Transverse colon (tissue), 4 donors: ENCODE results near the gene PLIN5. TPM values are rescaled to one million over a fixed set of nuclear protein-coding genes. Genes with fewer than 3 reads are reported as not detected.

Source experiments
- DNase-seq: peaks from one replicate; pipeline ENCODE4 v3.0.0-alpha.2; 2019
- H3K27ac ChIP-seq, 4 donors: fragments of 200-600 bp; sonication (generic); 2 replicates each; pipeline ENCODE4 v1.5.1; 2016 to 2018; ENCODE audit warnings: inconsistent platforms in 4 of 4
- H3K27me3 ChIP-seq: fragments of 200-600 bp; sonication (generic); 2 replicates; pipeline ENCODE4 v1.5.1; 2017; ENCODE audit warnings: inconsistent platforms
- H3K36me3 ChIP-seq, 4 donors: fragments of 200-600 bp; sonication (generic); 2 replicates each; pipeline ENCODE4 v1.5.1; 2017 to 2019; ENCODE audit warnings: inconsistent platforms in 4 of 4
- H3K4me1 ChIP-seq, 4 donors: fragments of 200-600 bp; sonication (generic); 2 replicates each; pipeline ENCODE4 v1.5.1; 2017 to 2020; ENCODE audit warnings: inconsistent platforms in 4 of 4
- H3K4me3 ChIP-seq, 4 donors: fragments of 200-600 bp; sonication (generic); 1 replicate in 1 of 4; 2 replicates in 3 of 4; pipeline versions ENCODE4 v1.5.1 to v1.6.1; 2017 to 2019; ENCODE audit warnings: inconsistent platforms in 4 of 4
- H3K9me3 ChIP-seq, 2 donors: fragments of 200-600 bp; sonication (generic); 2 replicates each; pipeline ENCODE4 v1.5.1; 2017 to 2019; ENCODE audit warnings: inconsistent platforms in 2 of 2
- CTCF ChIP-seq, 5 experiments: fragments of 200-600 bp in 3 of 5; fragments of 450-650 bp in 2 of 5; sonication (generic) in 3 of 5; IDR thresholded peaks; 1 replicate in 2 of 5; 2 replicates in 3 of 5; pipeline ENCODE4 v1.5.1; 2016 to 2017; ENCODE audit warnings: antibody characterized with exemption in 5 of 5, inconsistent platforms in 3 of 5, mild to moderate bottlenecking in 2 of 5, moderate library complexity in 1 of 5
- EP300 ChIP-seq: sonication (generic); formaldehyde crosslinking; IDR thresholded peaks from one replicate; pipeline ENCODE4 v1.6.1; 2017; ENCODE audit warnings: antibody characterized with exemption, low read depth
- POLR2A ChIP-seq: fragments of 450-650 bp; IDR thresholded peaks from one replicate; pipeline ENCODE4 v1.6.1; 2016; ENCODE audit warnings: antibody characterized with exemption, mild to moderate bottlenecking, moderate library complexity
- POLR2AphosphoS5 ChIP-seq, 3 donors: sonication (generic); formaldehyde crosslinking; IDR thresholded peaks; one replicate each; pipeline ENCODE4 v1.6.1; 2016; ENCODE audit warnings: antibody characterized with exemption in 3 of 3
- WGBS, 2 donors: methylation state at CpG; one replicate each; pipeline ENCODE4 v1.1.5; 2018; ENCODE audit warnings: low coverage in 1 of 2; 5-methylcytosine and 5-hydroxymethylcytosine counted together
- in situ Hi-C, 4 donors: fragments of 200-750 bp; cut with MboI; loops; one replicate each; pipeline versions ENCODE4 v1.15.0 to v1.15.1; 2017; ENCODE audit warnings: low sequenced_read_pairs in 3 of 4, low pct_ligation_motif_present in 1 of 4, low pct_unique_long_range_greater_than_20kb in 1 of 4
- intact Hi-C: fragments of 100-400 bp; cut with DNase I; formaldehyde crosslinking; loops from one replicate; pipeline ENCODE4 v1.15.1; 2023; ENCODE audit warnings: low total_unique reads
- total RNA-seq, 4 donors: library from RNA; depleted of rRNA; stranded (reverse); fragments of >200 nt; gene quantifications; one replicate each; pipeline ENCODE4 v1.1.0, GENCODE V29; 2016

The PLIN5 gene
- total RNA-seq, 4 donors from 2014 or later, result 2.7 to 6.7 (median 6.0) TPM; not detected in 1

- peak overlapping the region in 2 of 4 donors; percentile 11 to 26 for H3K27ac ChIP-seq
- no peaks in the 10 kb centered on the region for H3K9me3 ChIP-seq
- intact Hi-C loops (loop anchor here (5.0 kb wide), 1 partner anchor 62 kb away; the partner anchor contains the start of gene TNFAIP8L1), in situ Hi-C loops (loop anchor here in 3 of 4 donors (10.0 kb wide), 1 partner anchor 49 kb away; no protein-coding TSS in a partner anchor)
- TF ChIP-seq CTCF (IDR thresholded peaks at IDR 0.05) (no peak), EP300 (peak; percentile 62), POLR2AphosphoS5 (IDR thresholded peaks at IDR 0.05) (peak in 2 of 3 donors; percentile 47 to 55)
- DNase-seq, result no peak
- 5 to 24% methylated on average over 6 to 19 of the region's 19 CpGs for WGBS, 2 donors
- H3K36me3 ChIP-seq, result no peaks in the 10 kb centered on the region
- peaks cover 0 to 1% (median under 1%) of the 10 kb centered on the region in 4 donors for H3K4me1 ChIP-seq
- peaks cover 81% of the 10 kb centered on the region for H3K27me3 ChIP-seq
- no peak overlapping the region for H3K4me3 ChIP-seq
These were observed 40.4 kb upstream of the PLIN5 start for GRCh38 chr19:4575267-4576015.

- no peaks in the 10 kb centered on the region for H3K36me3 ChIP-seq
- peaks cover 64% of the 10 kb centered on the region for H3K27me3 ChIP-seq
- no peak overlapping the region for H3K4me3 ChIP-seq
- no peaks in the 10 kb centered on the region for H3K9me3 ChIP-seq
- WGBS, 2 donors, result 65 to 72% methylated on average over 5 to 6 of the region's 6 CpGs
- intact Hi-C loops, result no loop called here
- no peak overlapping the region for H3K27ac ChIP-seq
- H3K4me1 ChIP-seq, result no peaks in the 10 kb centered on the region
- no peak for TF ChIP-seq EP300
- TF ChIP-seq POLR2A, result no peak
- TF ChIP-seq POLR2AphosphoS5 (IDR thresholded peaks at IDR 0.05), result no peak
- no peak for DNase-seq
- in situ Hi-C loops, result loop anchor here in 3 of 4 donors (10.0 kb wide), 1 partner anchor 51 kb away; no protein-coding TSS in a partner anchor
These were observed 38.7 kb upstream of the PLIN5 start for GRCh38 chr19:4573682-4574081.

- Histone ChIP-seq H3K4me3 (no peak overlapping the region), H3K9me3 (no peaks in the 10 kb centered on the region), H3K36me3 (no peaks in the 10 kb centered on the region), H3K27ac (no peak overlapping the region), H3K27me3 (peaks cover 41% of the 10 kb centered on the region), H3K4me1 (no peaks in the 10 kb centered on the region)
- intact Hi-C loops (no loop called here), in situ Hi-C loops (loop anchor here in 3 of 4 donors (10.0 kb wide), 1 partner anchor 53 kb away; no protein-coding TSS in a partner anchor)
- DNase-seq, result no peak
- no peak for TF ChIP-seq POLR2A
- 38% methylated on average over 22 of the region's 22 CpGs; no CpG with 5 or more reads in 1 of the 2 donors for WGBS, 2 donors
These were observed 36.4 kb upstream of the PLIN5 start for GRCh38 chr19:4571305-4571917.

GRCh38 chr19:4570916-4571304 lies 35.9 kb upstream of the PLIN5 start:
- no peaks in the 10 kb centered on the region for H3K4me1 ChIP-seq
- no peak overlapping the region for H3K27ac ChIP-seq
- H3K27me3 ChIP-seq, result peaks cover 36% of the 10 kb centered on the region
- H3K9me3 ChIP-seq, result no peaks in the 10 kb centered on the region
- intact Hi-C loops, result no loop called here
- in situ Hi-C loops, result loop anchor here in 3 of 4 donors (10.0 kb wide), 1 partner anchor 54 kb away; no protein-coding TSS in a partner anchor
- no peak for DNase-seq
- H3K36me3 ChIP-seq, result no peaks in the 10 kb centered on the region
- no peak for TF ChIP-seq CTCF (IDR thresholded peaks at IDR 0.05)
- TF ChIP-seq POLR2A, result no peak
- TF ChIP-seq EP300, result no peak
- TF ChIP-seq POLR2AphosphoS5 (IDR thresholded peaks at IDR 0.05), result no peak
- H3K4me3 ChIP-seq, result no peak overlapping the region
- WGBS, 2 donors, result 79% methylated on average over 5 of the region's 5 CpGs; no CpG with 5 or more reads in 1 of the 2 donors

GRCh38 chr19:4570402-4570801 lies 35.4 kb upstream of the PLIN5 start:
- TF ChIP-seq POLR2A, result no peak
- no peak for TF ChIP-seq POLR2AphosphoS5 (IDR thresholded peaks at IDR 0.05)

More at GRCh38 chr19:4570402-4570801, 35.4 kb upstream of the PLIN5 start:
- H3K4me3 ChIP-seq, result no peak overlapping the region
- in situ Hi-C loops, result loop anchor here in 3 of 4 donors (10.0 kb wide), 1 partner anchor 54 kb away; no protein-coding TSS in a partner anchor
- intact Hi-C loops, result no loop called here
- H3K27me3 ChIP-seq, result peaks cover 31% of the 10 kb centered on the region
- no peak overlapping the region for H3K27ac ChIP-seq
- no peaks in the 10 kb centered on the region for H3K36me3 ChIP-seq
- no peaks in the 10 kb centered on the region for H3K9me3 ChIP-seq
- DNase-seq, result no peak
- 72 to 83% methylated on average over 6 to 11 of the region's 11 CpGs for WGBS, 2 donors
- no peaks in the 10 kb centered on the region for H3K4me1 ChIP-seq
